Measurements from ENCODE around the gene LCE1D.

LCE1D gene

DNA sequence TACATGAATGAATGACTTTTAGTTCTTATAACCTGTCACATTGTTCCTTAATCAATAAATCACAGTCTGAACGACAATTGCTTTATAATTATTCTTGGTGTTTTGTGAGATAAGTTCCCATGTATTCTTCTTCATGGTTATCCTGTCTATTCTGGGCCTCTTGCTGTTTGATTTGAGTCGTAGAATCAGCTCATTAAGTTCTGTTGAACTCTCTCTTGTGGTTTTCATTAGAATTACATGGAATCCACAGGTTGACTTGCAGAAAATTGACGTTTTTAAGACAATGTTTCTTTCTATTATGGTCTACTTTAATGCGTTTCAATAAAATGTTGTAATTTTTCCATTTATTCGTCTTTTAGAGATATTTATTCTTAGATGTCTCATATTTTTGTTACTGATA is 26.8 kb downstream of the LCE1D start:
- no peak for DNase-seq

GRCh38 chr1:152824964-152825363 is 28.4 kb downstream of the LCE1D start:
- no peak for DNase-seq

GRCh38 chr1:152827173-152827572 is 30.7 kb downstream of the LCE1D start, which contains the start of gene LCE1A:
TSS of gene LCE1A (plus strand) at chr1:152827473. CDS start at chr1:152827473, 0 bp downstream.
- no peak for DNase-seq

DNA sequence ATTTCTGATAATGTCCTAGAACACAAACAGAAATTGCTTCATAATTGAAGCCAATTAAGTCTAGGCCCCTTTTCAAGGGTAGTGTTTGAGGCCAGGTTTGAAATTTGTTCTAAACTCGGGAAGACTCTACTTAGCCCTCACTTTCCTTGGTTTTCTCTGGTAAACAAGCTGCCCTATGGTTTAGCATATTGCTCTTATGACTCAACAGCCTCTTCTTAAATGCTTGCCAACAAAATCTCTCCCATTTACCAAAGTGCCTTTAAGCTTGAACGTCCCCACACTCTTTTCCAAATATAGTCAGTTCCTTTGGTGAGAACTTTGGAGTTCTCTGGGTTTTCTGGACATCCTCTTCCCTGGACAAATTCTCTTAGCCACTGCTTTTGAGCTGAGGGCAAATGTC is 40.3 kb downstream of the LCE1D start:
- no peak for DNase-seq

DNA sequence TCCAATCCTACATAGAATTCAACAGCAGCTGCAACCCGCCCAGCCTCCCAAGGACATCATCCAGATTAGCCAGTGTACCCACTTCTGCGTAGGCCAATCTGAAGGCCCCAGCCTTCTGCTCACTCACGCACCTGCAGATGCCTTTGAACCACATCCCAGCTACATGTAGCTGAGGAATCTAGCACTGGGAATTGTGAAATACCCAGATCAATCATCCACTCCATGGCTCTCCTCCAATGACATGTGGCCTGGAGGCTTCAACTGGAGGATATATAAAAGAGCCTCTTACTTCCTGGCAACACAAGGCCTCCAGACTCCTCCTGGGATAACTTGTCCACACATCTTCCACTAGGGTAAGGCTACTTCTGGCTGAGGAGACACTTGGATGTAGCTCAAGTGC is 46.0 kb downstream of the LCE1D start, which contains the start of gene LCE6A:
Gene LCE6A (plus strand): TSS at position 301 of the 400 bp plus-strand sequence. CDS start 665 bp downstream, outside the sequence.
- no peak for DNase-seq

All from NCI-H1092 treated with DMSO at 0.1 percent for 48 hours (cell line).